HepG2 (cell line): ENCODE data around the gene PLCG2. TPM values are rescaled to one million over a fixed set of nuclear protein-coding genes. Genes with fewer than 3 reads are reported as not detected.

Source experiments
- ATAC-seq: fragments of 200-7000 bp; cut with Tn5 transposase; 3 replicates; pipeline ENCODE4 v1.9.1; 2020; ENCODE audit warnings: mild to moderate bottlenecking, moderate library complexity
- BruUV-seq: library from RNA; stranded (reverse); fragments of 400-500 nt; replicated peaks from 2 replicates; lab custom pipeline; 2021; lab: Mats Ljungman, UMichigan
- CTCF ChIA-PET: fragments of 300-600 bp; formaldehyde crosslinking; extraction: SDS; loops from one replicate; lab custom pipeline; 2021; ENCODE audit warnings: low total read pairs, inconsistent platforms, low intra/inter-chr PET ratio; lab: Yijun Ruan, JAX
- POLR2A ChIA-PET: fragments of 350-600 bp; sonication (Branson Sonifier 250); formaldehyde crosslinking; loops from one replicate; lab custom pipeline; 2020; ENCODE audit warnings: antibody characterized with exemption, inconsistent platforms; lab: Yijun Ruan, JAX
- DNase-seq: peaks from one replicate; pipeline ENCODE4 v3.0.0-alpha.2; 2015; ENCODE audit warnings: low spot score
- FAIRE-seq: peaks from 3 replicates; lab custom pipeline; 2011; peaks lifted over from hg19 to GRCh38; lab: Jason Lieb, UNC
- H2AFZ ChIP-seq: one replicate; pipeline ENCODE4 v1.6.1; 2011; ENCODE audit warnings: low read length, inconsistent platforms
- H3K27ac ChIP-seq: fragments of 300-600 bp; 3 replicates; pipeline ENCODE4 v1.8.0; 2011; ENCODE audit warnings: mixed run types, mild to moderate bottlenecking, mixed read lengths, low read length, inconsistent platforms; ENCODE audit not compliant: insufficient read depth; ENCODE audit errors: extremely low read length
- H3K27me3 ChIP-seq, 2 experiments: fragments of 200-600 bp in 1 of 2; 2 replicates in 1 of 2; 3 replicates in 1 of 2; pipeline versions ENCODE4 v1.6.0 to v1.8.0; 2011; ENCODE audit warnings: low read length in 2 of 2, mild to moderate bottlenecking in 2 of 2, moderate library complexity in 2 of 2, inconsistent platforms in 1 of 2; ENCODE audit not compliant: insufficient read depth in 2 of 2, control insufficient read depth in 1 of 2
- H3K36me3 ChIP-seq, 2 experiments: fragments of 200-600 bp in 1 of 2; replicated peaks in 1 of 2; 2 replicates in 1 of 2; 3 replicates in 1 of 2; pipeline versions ENCODE4 v1.5.1 to v1.8.0; 2011; ENCODE audit warnings: low read length in 2 of 2, inconsistent platforms in 1 of 2; ENCODE audit not compliant: insufficient read depth in 2 of 2, control insufficient read depth in 1 of 2
- H3K4me1 ChIP-seq: 2 replicates; pipeline ENCODE4 v1.5.1; 2012; ENCODE audit warnings: low read length, inconsistent platforms; ENCODE audit not compliant: insufficient read depth
- H3K4me2 ChIP-seq: 2 replicates; pipeline ENCODE4 v1.6.0; 2011; ENCODE audit warnings: low read depth, low read length, inconsistent platforms
- H3K4me3 ChIP-seq, 3 experiments: fragments of 200-600 bp in 1 of 3; sonication (generic), shearing (Covaris generic) in 1 of 3; replicated peaks in 1 of 3; 2 replicates each; pipeline ENCODE4 v1.5.1; 2011 to 2016; ENCODE audit warnings: low read length in 3 of 3, inconsistent platforms in 2 of 3, low read depth in 2 of 3, mild to moderate bottlenecking in 2 of 3, control low read depth in 1 of 3, mixed read lengths in 1 of 3; ENCODE audit not compliant: insufficient read depth in 1 of 3
- H3K79me2 ChIP-seq: one replicate; pipeline ENCODE4 v1.6.1; 2011; ENCODE audit warnings: low read length, inconsistent platforms; ENCODE audit not compliant: insufficient read depth
- H3K9ac ChIP-seq: 2 replicates; pipeline ENCODE4 v1.6.0; 2011; ENCODE audit warnings: mild to moderate bottlenecking, low read depth, low read length, inconsistent platforms; ENCODE audit not compliant: insufficient read depth
- H3K9me3 ChIP-seq: 2 replicates; pipeline ENCODE4 v1.5.1; 2012; ENCODE audit warnings: mild to moderate bottlenecking, low read length
- H4K20me1 ChIP-seq: 2 replicates; pipeline ENCODE4 v1.6.0; 2011; ENCODE audit warnings: inconsistent platforms, mild to moderate bottlenecking, low read length, moderate library complexity; ENCODE audit not compliant: insufficient read depth
- ADNP ChIP-seq: sonication (generic); formaldehyde crosslinking; IDR thresholded peaks from 2 replicates; pipeline ENCODE4 v1.4.0; 2020; ENCODE audit warnings: missing genetic modification reagents
- HNF4A ChIP-seq: sonication (generic); formaldehyde crosslinking; IDR thresholded peaks from 2 replicates; pipeline ENCODE4 v1.4.0; 2020; ENCODE audit warnings: missing genetic modification reagents
- NR2C2 ChIP-seq: sonication (generic); formaldehyde crosslinking; IDR thresholded peaks from 2 replicates; pipeline ENCODE4 v1.4.0; 2020; ENCODE audit warnings: missing genetic modification reagents, mild to moderate bottlenecking, moderate library complexity, borderline replicate concordance
- PHF21A ChIP-seq: sonication (generic); formaldehyde crosslinking; IDR thresholded peaks from 2 replicates; pipeline ENCODE4 v1.5.0; 2020; ENCODE audit warnings: mild to moderate bottlenecking, missing genetic modification reagents
- SETDB1 ChIP-seq: sonication (generic); formaldehyde crosslinking; IDR thresholded peaks from 2 replicates; pipeline ENCODE4 v1.5.1; 2020; ENCODE audit warnings: missing genetic modification reagents, mild to moderate bottlenecking, borderline replicate concordance
- SMYD3 ChIP-seq: sonication (generic); formaldehyde crosslinking; IDR thresholded peaks from 2 replicates; pipeline ENCODE4 v1.8.1; 2023; ENCODE audit warnings: mild to moderate bottlenecking, missing genetic modification reagents
- TRAFD1 ChIP-seq: sonication (generic); formaldehyde crosslinking; IDR thresholded peaks from 2 replicates; pipeline ENCODE4 v1.5.1; 2020; ENCODE audit warnings: missing genetic modification reagents, mild to moderate bottlenecking, borderline replicate concordance
- ZMAT3 ChIP-seq: sonication (generic); formaldehyde crosslinking; conservative IDR thresholded peaks from 2 replicates; pipeline ENCODE4 v1.7.0; 2021; ENCODE audit warnings: missing genetic modification reagents
- ZNF138 ChIP-seq: sonication (generic); formaldehyde crosslinking; IDR thresholded peaks from 2 replicates; pipeline ENCODE4 v1.5.0; 2020; ENCODE audit warnings: mild to moderate bottlenecking, low read depth, missing genetic modification reagents
- ZNF768 ChIP-seq: sonication (generic); formaldehyde crosslinking; IDR thresholded peaks from 2 replicates; pipeline ENCODE4 v1.4.0; 2020; ENCODE audit warnings: missing genetic modification reagents
- ZNF878 ChIP-seq: sonication (generic); formaldehyde crosslinking; IDR thresholded peaks from 2 replicates; pipeline ENCODE4 v1.8.1; 2023; ENCODE audit warnings: mild to moderate bottlenecking, missing genetic modification reagents, moderate library complexity
- WGBS: methylation state at CpG from one replicate; pipeline ENCODE4 v1.1.6; 2017; ENCODE audit warnings: low lambda C conversion rate; 5-methylcytosine and 5-hydroxymethylcytosine counted together
- in situ Hi-C: cut with HindIII; loops from 2 replicates; pipeline ENCODE4 v1.10.0; 2017; ENCODE audit warnings: low pct_unique_long_range_greater_than_20kb; ENCODE audit not compliant: extremely low pct_ligation_motif_present
- intact Hi-C: fragments of 100-400 bp; cut with micrococcal nuclease; formaldehyde crosslinking; loops from one replicate; pipeline ENCODE4 v1.10.0; 2022; ENCODE audit not compliant: unreplicated experiment
- polyA plus RNA-seq, 8 experiments: library from polyadenylated mRNA; depleted of rRNA in 3 of 8; stranded (reverse) in 7 of 8; unstranded in 1 of 8; fragments of >200 nt; fragmentation: Illumina TruSeq in 4 of 8; extraction: Trizol in 4 of 8; gene quantifications; 2 replicates each; pipeline versions ENCODE4 v1.2.1 to v1.2.3, GENCODE V29; 2011 to 2016; ENCODE audit warnings: low read depth in 4 of 8, missing spikeins in 1 of 8, mixed read lengths in 1 of 8; ENCODE audit not compliant: insufficient read depth in 1 of 8
- total RNA-seq, 5 experiments: library from RNA; depleted of rRNA; stranded (reverse); fragments of >200 nt; fragmentation: Illumina TruSeq; extraction: Trizol; gene quantifications; 2 replicates each; pipeline ENCODE4 v1.2.3, GENCODE V29; 2016; ENCODE audit warnings: low read depth in 1 of 5
- TF ChIP-seq, protein P1 (sequence below): sonication (generic); formaldehyde crosslinking; IDR thresholded peaks from 2 replicates; pipeline ENCODE4 v1.4.0; 2020; ENCODE audit warnings: mild to moderate bottlenecking, missing genetic modification reagents

PLCG2 gene
- total and polyA plus RNA-seq, 2 of the 13 experiments (the other 11 are each of a cell fraction or from before 2014, with no cell fraction given): 0.13 to 0.18 TPM

DNA sequence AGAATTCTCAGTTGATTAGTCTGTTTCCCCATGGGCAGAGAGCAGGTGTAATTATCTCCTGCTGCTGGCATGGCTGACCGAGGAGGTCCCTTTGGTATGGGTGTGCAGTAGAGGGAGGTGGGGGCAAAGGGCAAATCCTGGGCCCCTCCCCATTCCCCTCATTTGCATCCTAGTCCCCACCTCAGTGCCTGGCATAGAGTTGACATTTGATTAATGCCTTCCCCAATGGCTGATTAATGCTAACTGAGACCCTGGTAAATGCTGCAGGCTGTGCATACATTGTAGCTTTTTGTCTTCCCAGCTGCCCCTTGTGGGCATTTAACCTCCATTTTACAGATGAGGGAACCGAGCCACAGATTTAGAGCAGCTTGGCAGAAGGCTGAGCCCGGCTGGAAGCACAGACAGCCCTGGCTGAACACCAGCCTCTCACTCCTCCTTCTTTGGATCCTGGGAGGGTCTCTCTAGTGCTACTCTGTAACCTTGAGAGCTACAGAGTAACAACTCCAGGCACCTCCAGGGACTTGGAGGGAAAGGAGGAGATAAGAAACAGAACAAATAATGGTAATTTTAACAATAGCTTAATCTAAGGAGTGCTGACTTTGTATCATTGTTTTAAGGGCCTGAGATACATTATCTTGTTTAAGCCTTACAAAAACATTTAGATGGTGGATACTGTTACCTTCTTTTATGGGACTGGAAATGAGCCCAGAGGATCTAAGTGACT lies 5.1 kb downstream of the PLCG2 start (continued):
- TF ChIP-seq, protein P1, sequence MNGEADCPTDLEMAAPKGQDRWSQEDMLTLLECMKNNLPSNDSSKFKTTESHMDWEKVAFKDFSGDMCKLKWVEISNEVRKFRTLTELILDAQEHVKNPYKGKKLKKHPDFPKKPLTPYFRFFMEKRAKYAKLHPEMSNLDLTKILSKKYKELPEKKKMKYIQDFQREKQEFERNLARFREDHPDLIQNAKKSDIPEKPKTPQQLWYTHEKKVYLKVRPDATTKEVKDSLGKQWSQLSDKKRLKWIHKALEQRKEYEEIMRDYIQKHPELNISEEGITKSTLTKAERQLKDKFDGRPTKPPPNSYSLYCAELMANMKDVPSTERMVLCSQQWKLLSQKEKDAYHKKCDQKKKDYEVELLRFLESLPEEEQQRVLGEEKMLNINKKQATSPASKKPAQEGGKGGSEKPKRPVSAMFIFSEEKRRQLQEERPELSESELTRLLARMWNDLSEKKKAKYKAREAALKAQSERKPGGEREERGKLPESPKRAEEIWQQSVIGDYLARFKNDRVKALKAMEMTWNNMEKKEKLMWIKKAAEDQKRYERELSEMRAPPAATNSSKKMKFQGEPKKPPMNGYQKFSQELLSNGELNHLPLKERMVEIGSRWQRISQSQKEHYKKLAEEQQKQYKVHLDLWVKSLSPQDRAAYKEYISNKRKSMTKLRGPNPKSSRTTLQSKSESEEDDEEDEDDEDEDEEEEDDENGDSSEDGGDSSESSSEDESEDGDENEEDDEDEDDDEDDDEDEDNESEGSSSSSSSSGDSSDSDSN (CRISPR knock-in tag): no peak
- no peak for TF ChIP-seq HNF4A (CRISPR knock-in tag)
- no peak for TF ChIP-seq PHF21A (CRISPR knock-in tag)
- TF ChIP-seq SMYD3 (CRISPR knock-in tag): no peak
- no peak for TF ChIP-seq ZNF878 (CRISPR knock-in tag)
- no peak for TF ChIP-seq ZMAT3 (CRISPR knock-in tag)
- no peak for TF ChIP-seq NR2C2 (CRISPR knock-in tag)
- TF ChIP-seq ZNF138: no peak
- TF ChIP-seq, all 625 proteins: peak for 0

DNA sequence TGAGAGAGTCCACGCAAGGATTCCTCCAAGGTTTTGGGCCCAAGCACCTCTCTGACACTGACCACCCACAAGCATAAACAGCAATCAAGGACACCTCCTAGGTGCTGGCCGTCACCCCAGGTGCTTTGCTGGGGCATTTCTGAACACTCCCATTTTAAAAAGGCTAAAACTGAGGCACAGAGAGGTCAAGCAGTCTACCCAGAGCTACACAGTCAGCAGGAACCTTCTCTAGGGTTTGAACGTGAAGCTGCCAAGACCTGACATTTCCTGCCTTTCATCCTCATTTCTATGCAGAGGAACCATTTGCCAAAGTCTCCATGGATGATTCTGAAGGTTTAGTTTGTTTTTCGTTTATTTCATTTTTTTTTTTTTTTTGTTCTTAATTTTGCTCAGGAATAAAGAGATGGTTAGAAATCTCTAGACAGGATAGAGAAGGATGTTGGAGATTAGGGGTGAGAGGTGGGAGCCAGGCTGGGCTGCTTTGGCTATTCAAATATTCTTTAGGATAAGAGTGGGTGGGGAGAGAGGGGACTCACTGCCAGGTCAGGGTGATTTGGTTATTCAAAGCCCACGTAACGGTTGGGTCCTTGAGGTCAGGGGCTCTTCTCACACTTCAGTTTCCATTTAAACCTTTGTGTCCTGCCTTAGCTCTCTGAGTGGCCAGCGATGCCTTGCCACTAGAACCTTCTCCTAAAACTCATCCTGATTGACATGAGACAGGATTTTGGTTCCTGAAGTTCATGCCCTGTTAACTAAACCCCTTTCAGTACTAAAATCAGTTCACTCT lies 6.2 kb downstream of the PLCG2 start:
- Histone ChIP-seq H3K36me3 (no peaks in the 10 kb centered on the region), H3K9me3 (no peaks in the 10 kb centered on the region), H3K27me3 (peaks cover 1 to 44% of the 10 kb centered on the region in 2 experiments; a peak in 4 of 5 replicates), H3K9ac (no peak overlapping the region), H3K4me3 (no peak overlapping the region), H3K27ac (no peak overlapping the region), H2AFZ (no peak overlapping the region), H4K20me1 (no peaks in the 10 kb centered on the region; the same call in 1 of the 2 replicates), H3K4me1 (no peaks in the 10 kb centered on the region), H3K79me2 (no peaks in the 10 kb centered on the region), H3K4me2 (no peak overlapping the region)
- TF ChIP-seq ZNF768 (peak; percentile 74), ADNP (CRISPR knock-in tag) (no peak), TRAFD1 (CRISPR knock-in tag) (no peak), SETDB1 (no peak)
- ChIA-PET POLR2A (no interaction called here), CTCF (no interaction called here)
- FAIRE-seq (no peak), ATAC-seq (no peak), DNase-seq (no peak)
- in situ Hi-C loops: no loop called here
- WGBS: 29% methylated on average over 7 of the region's 7 CpGs
- BruUV-seq: no TSS peak
- intact Hi-C loops: no loop called here
